NCI-H1092 treated with DMSO at 0.1 percent for 48 hours (cell line): ENCODE measurements around the gene LYPLA2.
A peak's percentile ranks its signal among the peaks of the same experiment; 100 is the strongest.
"Not testable (repeated sequence)": the region's sequence is repeated elsewhere in the genome, so short reads cannot be mapped to it uniquely, and the experiment has no call there.

Experiments
- DNase-seq: peaks from one replicate; lab custom pipeline; 2025; lab: John Stamatoyannopoulos, UW

The LYPLA2 gene

GRCh38 chr1:23779826-23780371 lies 11.0 kb upstream of the LYPLA2 start:
- DNase-seq: no peak

- DNase-seq: not testable (repeated sequence)
Measured at GRCh38 chr1:23783141-23783540, 7.8 kb upstream of the LYPLA2 start.

- no peak for DNase-seq
Measured at GRCh38 chr1:23784846-23785245, 6.1 kb upstream of the LYPLA2 start.

- DNase-seq: no peak
Measured at GRCh38 chr1:23787701-23788100, 3.2 kb upstream of the LYPLA2 start.

GRCh38 chr1:23788695-23789094 lies 2.2 kb upstream of the LYPLA2 start:
- no peak for DNase-seq

- peak; percentile 16 for DNase-seq
Measured at GRCh38 chr1:23791516-23792047, 637 bp downstream of the LYPLA2 start.

GRCh38 chr1:23792151-23792945 lies 1.4 kb downstream of the LYPLA2 start:
- no peak for DNase-seq

GRCh38 chr1:23793018-23793781 lies 2.3 kb downstream of the LYPLA2 start:
- DNase-seq: no peak

- DNase-seq: no peak
Measured at GRCh38 chr1:23793861-23794731, 3.2 kb downstream of the LYPLA2 start.

- not testable (repeated sequence) for DNase-seq
Measured at GRCh38 chr1:23794732-23795182, 3.8 kb downstream of the LYPLA2 start.

- DNase-seq: no peak
Measured at GRCh38 chr1:23795676-23796465, 4.9 kb downstream of the LYPLA2 start.

GRCh38 chr1:23796466-23797271 lies 5.7 kb downstream of the LYPLA2 start:
- no peak for DNase-seq

- no peak for DNase-seq
Measured at GRCh38 chr1:23797478-23798448, 6.8 kb downstream of the LYPLA2 start.

GRCh38 chr1:23798662-23799142 lies 7.8 kb downstream of the LYPLA2 start:
- no peak for DNase-seq

- no peak for DNase-seq
Measured at GRCh38 chr1:23799255-23799569, 8.3 kb downstream of the LYPLA2 start.

GRCh38 chr1:23799570-23800399 lies 8.8 kb downstream of the LYPLA2 start:
- peak; percentile 42 for DNase-seq

- peak; percentile 96 for DNase-seq
Measured at GRCh38 chr1:23800400-23801337, 9.7 kb downstream of the LYPLA2 start, which contains the start of gene GALE. GALE (minus strand) TSS chr1:23800754; CDS start chr1:23799007, 1,747 bp downstream.
